Epithelial cell of proximal tubule (primary cell): ENCODE results near the gene GGA3. TPM values are rescaled to one million over a fixed set of nuclear protein-coding genes. Genes with fewer than 3 reads are reported as not detected.

Experiments
- DNase-seq: peaks from one replicate; pipeline ENCODE4 v3.0.0-alpha.2; 2011; ENCODE audit warnings: low read depth
- H3K4me3 ChIP-seq: 2 replicates; pipeline ENCODE4 v1.5.1; 2011; ENCODE audit warnings: low read depth, mild to moderate bottlenecking, low read length
- CTCF ChIP-seq: conservative IDR thresholded peaks from 2 replicates; pipeline ENCODE4 v1.5.1; 2012; ENCODE audit warnings: low read depth, mild to moderate bottlenecking, low read length
- total RNA-seq: library from RNA; depleted of rRNA; stranded (reverse); fragments of >200 nt; gene quantifications from 2 replicates; pipeline ENCODE4 v1.2.3, GENCODE V29; 2015

The GGA3 gene
- total RNA-seq, 1 donor from 2014 or later, result 19.5 TPM

GRCh38 chr17:75252039-75252816 is 9.2 kb downstream of the GGA3 start:
- TF ChIP-seq CTCF, result no peak
- H3K4me3 ChIP-seq, result no peak overlapping the region
- DNase-seq, result no peak

- no peak for DNase-seq
- H3K4me3 ChIP-seq, result no peak overlapping the region
- TF ChIP-seq CTCF, result no peak
Observed at GRCh38 chr17:75250009-75250471, 11.4 kb downstream of the GGA3 start.

- no peak for DNase-seq
- TF ChIP-seq CTCF, result no peak
- H3K4me3 ChIP-seq, result no peak overlapping the region
Observed at GRCh38 chr17:75249564-75249963, 11.8 kb downstream of the GGA3 start.

DNA sequence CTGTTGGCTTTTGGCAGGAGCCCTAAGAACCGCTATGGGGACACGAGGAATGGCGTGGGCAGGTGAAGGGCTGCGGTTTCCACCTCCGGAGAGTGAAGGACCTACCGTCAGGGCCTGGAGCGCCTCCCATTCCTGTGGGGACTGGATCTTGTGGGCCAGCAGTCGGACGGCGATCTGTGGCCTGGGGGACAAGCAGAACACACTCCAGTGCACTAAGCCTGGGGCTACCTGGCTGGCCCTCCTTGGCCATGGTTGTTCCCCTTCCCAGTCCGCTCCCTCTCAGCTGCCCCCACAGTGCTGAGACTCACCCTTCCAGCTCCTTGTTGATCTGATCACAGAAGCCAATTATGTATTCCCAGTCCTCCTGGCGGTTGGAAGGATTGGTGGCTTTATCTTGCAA is 15.0 kb downstream of the GGA3 start:
- TF ChIP-seq CTCF, result no peak
- DNase-seq, result no peak
- no peak overlapping the region for H3K4me3 ChIP-seq

DNA sequence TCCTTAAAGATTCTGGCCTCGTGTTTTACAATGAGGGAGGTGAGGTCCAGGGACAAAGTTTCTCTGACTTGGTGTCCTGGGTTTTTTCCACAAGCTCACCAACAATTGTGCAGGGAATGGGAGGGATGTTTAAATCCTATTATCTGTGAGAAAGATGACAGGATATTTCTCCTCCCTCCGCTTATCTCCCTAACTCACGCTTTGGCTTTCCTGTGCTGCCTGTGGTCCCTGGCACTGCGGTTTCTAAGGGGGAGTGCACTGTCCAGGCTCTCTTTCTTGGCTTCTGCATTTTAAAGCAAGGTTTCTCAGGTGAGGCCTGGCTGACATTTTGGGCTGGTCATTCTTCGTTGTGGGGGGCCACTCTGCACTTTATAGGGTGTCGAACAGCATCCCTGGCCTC is 16.4 kb downstream of the GGA3 start:
- no peak for DNase-seq
- no peak overlapping the region for H3K4me3 ChIP-seq
- TF ChIP-seq CTCF, result no peak

DNA sequence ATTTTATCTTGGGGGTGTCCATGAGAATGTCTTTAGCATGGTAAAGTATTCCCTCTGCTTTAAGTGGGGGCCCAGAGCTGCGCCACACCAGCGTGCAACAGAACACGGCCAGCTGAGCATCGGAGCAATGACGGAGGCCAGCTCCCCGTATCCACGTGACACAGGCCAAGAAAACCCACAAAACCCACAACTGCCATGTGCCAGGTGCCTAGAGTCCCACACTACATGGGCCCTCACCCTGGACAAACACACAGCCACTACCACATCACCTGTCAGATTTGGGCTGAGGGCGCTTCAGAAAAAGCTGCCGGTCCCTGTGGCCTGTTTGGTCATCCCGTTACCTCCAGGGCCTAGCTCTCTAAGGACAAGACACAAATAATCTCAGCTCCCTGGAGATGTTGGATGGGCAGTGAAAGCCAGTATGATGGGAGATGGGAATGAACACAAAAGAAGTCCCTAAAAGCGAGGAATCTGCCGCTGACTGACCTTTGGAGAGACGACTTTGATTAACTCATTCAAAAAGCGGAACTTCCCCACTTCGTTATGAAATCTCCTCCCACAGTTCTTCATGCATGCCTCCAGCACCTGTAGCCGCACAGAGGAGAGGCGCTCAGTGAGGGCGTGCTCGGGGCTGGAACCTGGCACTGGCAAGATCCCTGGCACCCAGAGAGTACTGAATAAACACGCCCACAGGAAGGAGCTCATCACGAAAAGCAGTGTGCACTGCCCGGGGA is 17.1 kb downstream of the GGA3 start:
- no peak for TF ChIP-seq CTCF
- H3K4me3 ChIP-seq, result no peak overlapping the region
- no peak for DNase-seq
